H1 (cell line): ENCODE results near the gene WRAP73. TPM values are rescaled to one million over a fixed set of nuclear protein-coding genes. Genes with fewer than 3 reads are reported as not detected.

Experiments used
- CTCF ChIA-PET: fragments of 300-600 bp; sonication (Branson Sonifier 250); formaldehyde crosslinking; loops from one replicate; lab custom pipeline; 2021; ENCODE audit not compliant: partially characterized antibody; lab: Charles Lee
- POLR2A ChIA-PET: fragments of 300-600 bp; sonication (Branson Sonifier 250); formaldehyde crosslinking; loops from one replicate; lab custom pipeline; 2021; ENCODE audit warnings: inconsistent platforms; ENCODE audit not compliant: partially characterized antibody; lab: Charles Lee
- DNase-seq, 2 experiments: peaks; one replicate each; pipeline versions ENCODE4 v3.0.0 to v3.0.0-alpha.2; 2010 to 2022; ENCODE audit warnings: low spot score in 2 of 2, low read depth in 1 of 2, mixed read lengths in 1 of 2
- FAIRE-seq: peaks from 2 replicates; lab custom pipeline; 2011; peaks lifted over from hg19 to GRCh38; lab: Jason Lieb, UNC
- H2AFZ ChIP-seq: 2 replicates; pipeline ENCODE4 v1.8.1; 2012; ENCODE audit warnings: low read length, inconsistent platforms
- H2AK5ac ChIP-seq: 2 replicates; pipeline ENCODE4 v1.6.1; 2013; ENCODE audit warnings: low read depth, low read length
- H2BK120ac ChIP-seq: replicated peaks from 2 replicates; pipeline ENCODE3; 2013; ENCODE audit warnings: low read depth, low read length, inconsistent platforms
- H2BK12ac ChIP-seq: 2 replicates; pipeline ENCODE4 v1.6.1; 2013; ENCODE audit warnings: low read depth, low read length
- H2BK15ac ChIP-seq: 2 replicates; pipeline ENCODE4 v1.6.1; 2013; ENCODE audit warnings: low read length
- H2BK20ac ChIP-seq: 2 replicates; pipeline ENCODE4 v1.6.1; 2013; ENCODE audit warnings: low read length
- H2BK5ac ChIP-seq: 2 replicates; pipeline ENCODE4 v1.6.1; 2013; ENCODE audit warnings: low read depth, low read length
- H3K14ac ChIP-seq: 2 replicates; pipeline ENCODE4 v1.6.1; 2013; ENCODE audit warnings: inconsistent platforms; ENCODE audit not compliant: insufficient read length
- H3K18ac ChIP-seq: 2 replicates; pipeline ENCODE4 v1.6.1; 2013; ENCODE audit warnings: low read length; ENCODE audit errors: extremely low read depth
- H3K23ac ChIP-seq: 2 replicates; pipeline ENCODE4 v1.6.1; 2013; ENCODE audit warnings: inconsistent platforms; ENCODE audit not compliant: insufficient read length
- H3K23me2 ChIP-seq: 2 replicates; pipeline ENCODE4 v1.6.1; 2013; ENCODE audit warnings: low read depth, low read length
- H3K27ac ChIP-seq: 2 replicates; pipeline ENCODE4 v1.6.1; 2011; ENCODE audit warnings: low read depth, low read length, inconsistent platforms
- H3K27me3 ChIP-seq, 4 experiments: replicated peaks in 1 of 4; 1 replicate in 1 of 4; 2 replicates in 3 of 4; pipeline versions ENCODE4 v1.6.1 to v1.8.1; 2011 to 2013; ENCODE audit warnings: low read length in 3 of 4, mild to moderate bottlenecking in 3 of 4, inconsistent platforms in 2 of 4, mixed read lengths in 2 of 4, moderate library complexity in 1 of 4; ENCODE audit not compliant: control insufficient read depth in 3 of 4, insufficient read depth in 3 of 4; ENCODE audit errors: extremely low read depth in 1 of 4
- H3K36me3 ChIP-seq, 4 experiments: 2 replicates each; pipeline versions ENCODE4 v1.6.1 to v1.8.1; 2011 to 2013; ENCODE audit warnings: mild to moderate bottlenecking in 4 of 4, low read length in 3 of 4, moderate library complexity in 2 of 4, control low read depth in 1 of 4, inconsistent platforms in 1 of 4; ENCODE audit not compliant: insufficient read depth in 4 of 4, control insufficient read depth in 2 of 4
- H3K4ac ChIP-seq: replicated peaks from 2 replicates; pipeline ENCODE3; 2013; ENCODE audit warnings: low read length, low read depth, mixed read lengths, inconsistent platforms; ENCODE audit not compliant: insufficient read length
- H3K4me1 ChIP-seq, 4 experiments: replicated peaks in 1 of 4; 1 replicate in 1 of 4; 2 replicates in 3 of 4; pipeline versions ENCODE4 v1.6.1 to v1.8.1; 2011 to 2013; ENCODE audit warnings: low read length in 3 of 4, inconsistent platforms in 2 of 4, mixed read lengths in 1 of 4; ENCODE audit not compliant: insufficient read depth in 4 of 4, control insufficient read depth in 3 of 4
- H3K4me2 ChIP-seq, 2 experiments: 2 replicates each; pipeline versions ENCODE4 v1.6.1 to v1.8.1; 2011 to 2013; ENCODE audit warnings: low read depth in 2 of 2, low read length in 2 of 2, control low read depth in 1 of 2, inconsistent platforms in 1 of 2, mild to moderate bottlenecking in 1 of 2; ENCODE audit not compliant: insufficient read depth in 1 of 2
- H3K4me3 ChIP-seq, 4 experiments: fragments of 200-600, 300-600 bp in 1 of 4; sonication (generic), shearing (Covaris generic), sonication (Bioruptor Twin) in 1 of 4; 2 replicates each; pipeline versions ENCODE4 v1.5.1 to v1.8.1; 2011 to 2016; ENCODE audit warnings: low read length in 4 of 4, low read depth in 3 of 4, control low read depth in 2 of 4, inconsistent platforms in 2 of 4, mild to moderate bottlenecking in 2 of 4, mixed read lengths in 1 of 4, moderate library complexity in 1 of 4; ENCODE audit not compliant: insufficient read depth in 2 of 4; ENCODE audit errors: extremely low read depth in 1 of 4
- H3K56ac ChIP-seq: replicated peaks from 2 replicates; pipeline ENCODE3; 2013; ENCODE audit warnings: low read depth, mild to moderate bottlenecking, mixed read lengths, low read length, inconsistent platforms; ENCODE audit not compliant: insufficient read length
- H3K79me1 ChIP-seq: 2 replicates; pipeline ENCODE4 v1.6.1; 2013; ENCODE audit warnings: low read depth, low read length, control low read depth
- H3K79me2 ChIP-seq, 2 experiments: 2 replicates each; pipeline versions ENCODE4 v1.6.1 to v1.8.1; 2012 to 2013; ENCODE audit warnings: low read length in 2 of 2, mild to moderate bottlenecking in 2 of 2, inconsistent platforms in 1 of 2; ENCODE audit not compliant: insufficient read depth in 2 of 2, control insufficient read depth in 1 of 2
- H3K9ac ChIP-seq, 4 experiments: replicated peaks in 1 of 4; 1 replicate in 1 of 4; 2 replicates in 3 of 4; pipeline versions ENCODE4 v1.6.1 to v1.8.1; 2011 to 2013; ENCODE audit warnings: low read depth in 3 of 4, low read length in 3 of 4, control low read depth in 2 of 4, mild to moderate bottlenecking in 2 of 4, moderate library complexity in 2 of 4, inconsistent platforms in 1 of 4; ENCODE audit errors: extremely low read depth in 1 of 4
- H3K9me3 ChIP-seq, 2 experiments: 2 replicates each; pipeline versions ENCODE4 v1.6.1 to v1.8.1; 2012 to 2013; ENCODE audit warnings: mild to moderate bottlenecking in 2 of 2, moderate library complexity in 2 of 2, control low read depth in 1 of 2, inconsistent platforms in 1 of 2, low read depth in 1 of 2, low read length in 1 of 2, mixed read lengths in 1 of 2; ENCODE audit not compliant: insufficient read depth in 2 of 2
- H4K20me1 ChIP-seq, 2 experiments: replicated peaks in 1 of 2; 2 replicates each; pipeline versions ENCODE3 to v1.8.1; 2011 to 2013; ENCODE audit warnings: inconsistent platforms in 2 of 2, low read length in 2 of 2, mild to moderate bottlenecking in 1 of 2; ENCODE audit not compliant: insufficient read depth in 2 of 2, control insufficient read depth in 1 of 2
- H4K5ac ChIP-seq: 2 replicates; pipeline ENCODE4 v1.6.1; 2013; ENCODE audit warnings: low read length, low read depth, mixed read lengths, inconsistent platforms; ENCODE audit not compliant: insufficient read length
- H4K8ac ChIP-seq: 2 replicates; pipeline ENCODE4 v1.8.0; 2013; ENCODE audit warnings: mild to moderate bottlenecking, moderate library complexity, low read length, inconsistent platforms; ENCODE audit not compliant: insufficient read depth; ENCODE audit errors: extremely low read depth
- H4K91ac ChIP-seq: replicated peaks from 2 replicates; pipeline ENCODE3; 2013; ENCODE audit warnings: low read length, mixed read lengths, inconsistent platforms; ENCODE audit not compliant: insufficient read length
- ATF2 ChIP-seq: IDR thresholded peaks from 2 replicates; pipeline ENCODE4 v1.6.1; 2012; ENCODE audit warnings: low read length, inconsistent platforms
- BRCA1 ChIP-seq: IDR thresholded peaks from 2 replicates; pipeline ENCODE4 v1.6.1; 2012; ENCODE audit warnings: low read depth, low read length, improper control_type of control experiment
- GTF2F1 ChIP-seq: IDR thresholded peaks from 2 replicates; pipeline ENCODE4 v1.6.1; 2012; ENCODE audit warnings: low read depth, low read length, improper control_type of control experiment, borderline replicate concordance
- KDM4A ChIP-seq: IDR thresholded peaks from one replicate; pipeline ENCODE4 v1.7.1; 2012; ENCODE audit warnings: low read depth, mild to moderate bottlenecking, moderate library complexity, low read length, inconsistent platforms; ENCODE audit not compliant: severe bottlenecking
- NANOG ChIP-seq: IDR thresholded peaks from 2 replicates; pipeline ENCODE4 v1.6.1; 2011; ENCODE audit warnings: low read length, low read depth, mild to moderate bottlenecking, inconsistent platforms; ENCODE audit not compliant: insufficient read depth, poor library complexity, severe bottlenecking
- RBBP5 ChIP-seq: IDR thresholded peaks from 2 replicates; pipeline ENCODE4 v1.7.1; 2012; ENCODE audit warnings: low read depth, mild to moderate bottlenecking, inconsistent platforms, low read length, moderate library complexity, borderline replicate concordance
- SUZ12 ChIP-seq: fragments of 200-600 bp; sonication (generic); IDR thresholded peaks from 2 replicates; pipeline ENCODE4 v1.6.1; 2012; ENCODE audit warnings: mild to moderate bottlenecking, inconsistent platforms, low read length, moderate library complexity, mixed read lengths
- WGBS, 2 experiments: shearing (Covaris generic) in 1 of 2; methylation state at CpG; one replicate each; pipeline versions ENCODE4 v1.1.6 to v1.1.7; 2013 to 2015; ENCODE audit warnings: low lambda C conversion rate in 2 of 2, mixed read lengths in 2 of 2, inconsistent platforms in 1 of 2, low coverage in 1 of 2, missing lambda C conversion rate in 1 of 2; ENCODE audit not compliant: insufficient replicate concordance in 2 of 2, insufficient coverage in 1 of 2, insufficient read length in 1 of 2; ENCODE audit errors: extremely low coverage in 1 of 2, missing lambda C conversion rate in 1 of 2; 5-methylcytosine and 5-hydroxymethylcytosine counted together
- polyA plus RNA-seq, 7 experiments: library from polyadenylated mRNA; depleted of rRNA in 3 of 7; stranded (reverse) in 5 of 7; unstranded in 2 of 7; fragments of >200 nt in 5 of 7; fragments of 200-250 nt in 2 of 7; gene quantifications; 1 replicate in 5 of 7; 2 replicates in 1 of 7; 4 replicates in 1 of 7; pipeline versions ENCODE4 v1.2.1 to v1.2.3, GENCODE V29; 2011 to 2013; ENCODE audit warnings: missing spikeins in 2 of 7, mixed read lengths in 2 of 7
- total RNA-seq: library from RNA; stranded (reverse); fragmentation: NEBNext Ultra II Directional; extraction: Animal tissue kit (Norgen Biotek cat#: 25700); gene quantifications from 2 replicates; pipeline ENCODE4 v1.2.1, GENCODE V29; 2021

WRAP73 gene
- total and polyA plus RNA-seq, 2 of the 8 experiments (the other 6 are each of a cell fraction or from before 2014, with no cell fraction given) = 30.3 to 50.7 TPM

- no peak overlapping the region for H4K91ac ChIP-seq
- no peak overlapping the region for H3K56ac ChIP-seq
- no peak overlapping the region for H4K5ac ChIP-seq
- no peaks in the 10 kb centered on the region for H3K9me3 ChIP-seq
- no peak overlapping the region for H2AK5ac ChIP-seq
- no peak overlapping the region for H3K4ac ChIP-seq
- H2BK12ac ChIP-seq = peak overlapping the region; percentile 68; the same call in 1 of the 2 replicates
- no peak overlapping the region for H2BK5ac ChIP-seq
- peaks cover 0 to 9% of the 10 kb centered on the region in 2 experiments; a peak in 1 of 4 replicates for H3K79me2 ChIP-seq
- FAIRE-seq (no peak), DNase-seq (peak in 1 of 2 experiments; percentile 75)
- 5% methylated on average over 41 of the region's 68 CpGs; no CpG with 5 or more reads in 1 of the 2 experiments for WGBS, 2 experiments
- peak overlapping the region; percentile 51 to 97 (median 58) for H3K4me3 ChIP-seq
- no peak overlapping the region for H3K27ac ChIP-seq
- POLR2A ChIA-PET = interaction anchor here (1.3 to 1.5 kb wide), 2 partner anchors 16 to 265 kb away, joined by 3 read pairs; no protein-coding TSS in a partner anchor
- H4K20me1 ChIP-seq = peaks cover 0 to 4% of the 10 kb centered on the region in 2 experiments
- H3K9ac ChIP-seq = peak overlapping the region in 1 of 4 experiments; percentile 44; a peak in 1 of 7 replicates
- no peak overlapping the region; the same call in 1 of the 2 replicates for H3K18ac ChIP-seq
- H3K23me2 ChIP-seq = peaks cover 20% of the 10 kb centered on the region; the same call in 1 of the 2 replicates
- H2BK120ac ChIP-seq = no peak overlapping the region
- H3K4me1 ChIP-seq = peaks cover 0 to 21% (median 4%) of the 10 kb centered on the region in 4 experiments; a peak in 5 of 7 replicates
- peak overlapping the region; percentile 77 to 81 for H3K4me2 ChIP-seq
- H2AFZ ChIP-seq = no peak overlapping the region; the same call in 1 of the 2 replicates
- no peak overlapping the region for H2BK15ac ChIP-seq
- H4K8ac ChIP-seq = 0 out of 2 replicates have a peak overlapping the region, but pooled peaks have one; percentile 15
- H3K36me3 ChIP-seq = peaks cover 0 to 9% (median 0%) of the 10 kb centered on the region in 4 experiments; a peak in 1 of 8 replicates
- no peak overlapping the region for H3K14ac ChIP-seq
- H3K27me3 ChIP-seq = peaks cover 46 to 71% (median 65%) of the 10 kb centered on the region in 4 experiments
- H3K23ac ChIP-seq = no peak overlapping the region
- peaks cover 3% of the 10 kb centered on the region; the same call in 1 of the 2 replicates for H3K79me1 ChIP-seq
- H2BK20ac ChIP-seq = no peak overlapping the region
- CTCF ChIA-PET = interaction anchor here (0.9 to 2.5 kb wide), 9 partner anchors 9 to 134 kb away, joined by 3 to 16 read pairs (median 6); no protein-coding TSS in a partner anchor
- TF ChIP-seq RBBP5 (0 out of 2 replicates have a peak, but pooled peaks have one; percentile 22), BRCA1 (peak; percentile 22; the same call in 1 of the 2 replicates), GTF2F1 (no peak), KDM4A (peak; percentile 74), SUZ12 (peak; percentile 62), NANOG (no peak), ATF2 (no peak)
These were observed 2.8 kb upstream of the WRAP73 start for GRCh38 chr1:3652548-3653285.
